ENCODE measurements around the gene KLHL12.

KLHL12 gene

GRCh38 chr1:202857136-202857610 lies 69.9 kb downstream of the KLHL12 start:
- no peaks in the 10 kb centered on the region; the same call in 1 of the 2 replicates for H3K36me3 ChIP-seq
- H3K4me1 ChIP-seq, result no peaks in the 10 kb centered on the region
- DNase-seq, result no peak
- no peaks in the 10 kb centered on the region for H3K27me3 ChIP-seq
- no peaks in the 10 kb centered on the region for H3K9me3 ChIP-seq
- no peak for TF ChIP-seq CTCF (IDR thresholded peaks at IDR 0.05; ENCODE audit: low read depth, low read length)
- H3K4me3 ChIP-seq (ENCODE audit: low read depth, low read length), result no peak overlapping the region

- Histone ChIP-seq H3K4me3 (ENCODE audit: low read depth, low read length) (no peak overlapping the region), H3K4me1 (no peaks in the 10 kb centered on the region), H3K36me3 (no peaks in the 10 kb centered on the region; the same call in 1 of the 2 replicates), H3K27me3 (no peaks in the 10 kb centered on the region), H3K9me3 (no peaks in the 10 kb centered on the region)
- TF ChIP-seq CTCF (IDR thresholded peaks at IDR 0.05; ENCODE audit: low read depth, low read length), result no peak
- DNase-seq, result no peak
Measured at GRCh38 chr1:202856014-202856413, 71.0 kb downstream of the KLHL12 start.

- no peak for DNase-seq
- no peaks in the 10 kb centered on the region for H3K9me3 ChIP-seq
- H3K4me3 ChIP-seq (ENCODE audit: low read depth, low read length), result no peak overlapping the region
- no peaks in the 10 kb centered on the region for H3K27me3 ChIP-seq
- H3K4me1 ChIP-seq, result no peaks in the 10 kb centered on the region
- no peak for TF ChIP-seq CTCF (IDR thresholded peaks at IDR 0.05; ENCODE audit: low read depth, low read length)
- H3K36me3 ChIP-seq, result no peaks in the 10 kb centered on the region; the same call in 1 of the 2 replicates
Measured at GRCh38 chr1:202854787-202855186, 72.2 kb downstream of the KLHL12 start.

- no peaks in the 10 kb centered on the region for H3K4me1 ChIP-seq
- peak; percentile 73 for TF ChIP-seq CTCF (IDR thresholded peaks at IDR 0.05; ENCODE audit: low read depth, low read length)
- no peaks in the 10 kb centered on the region for H3K27me3 ChIP-seq
- H3K9me3 ChIP-seq, result no peaks in the 10 kb centered on the region
- no peak overlapping the region for H3K4me3 ChIP-seq (ENCODE audit: low read depth, low read length)
- peak; percentile 58 for DNase-seq
- no peaks in the 10 kb centered on the region; the same call in 1 of the 2 replicates for H3K36me3 ChIP-seq
Measured at GRCh38 chr1:202852163-202852904, 74.7 kb downstream of the KLHL12 start.

GRCh38 chr1:202850593-202851362 lies 76.3 kb downstream of the KLHL12 start:
- no peak overlapping the region for H3K4me3 ChIP-seq (ENCODE audit: low read depth, low read length)

More at GRCh38 chr1:202850593-202851362, 76.3 kb downstream of the KLHL12 start:
- Histone ChIP-seq H3K9me3 (no peaks in the 10 kb centered on the region), H3K27me3 (no peaks in the 10 kb centered on the region), H3K36me3 (no peaks in the 10 kb centered on the region; the same call in 1 of the 2 replicates), H3K4me1 (no peaks in the 10 kb centered on the region)
- no peak for TF ChIP-seq CTCF (IDR thresholded peaks at IDR 0.05; ENCODE audit: low read depth, low read length)
- DNase-seq, result no peak
